Activated CD4-positive, alpha-beta T cell treated with anti-CD3 and anti-CD28 coated beads, Interleukin-2, amount 50 U/mL, for 24 hours (primary cell): ENCODE results near the gene KCNMA1.
"Not testable (repeated sequence)": the region's sequence is repeated elsewhere in the genome, so short reads cannot be mapped to it uniquely, and the experiment has no call there.

Experiments used
- DNase-seq, 2 donors: peaks; one replicate each; pipeline ENCODE4 v3.0.0-alpha.2; 2020; ENCODE audit warnings: low read depth in 1 of 2, low spot score in 1 of 2

The KCNMA1 gene

GRCh38 chr10:77421591-77421990 is 216.0 kb downstream of the KCNMA1 start:
- no peak for DNase-seq

GRCh38 chr10:77420947-77421523 is 216.6 kb downstream of the KCNMA1 start:
- DNase-seq: no peak

GRCh38 chr10:77419979-77420378 is 217.6 kb downstream of the KCNMA1 start:
- no peak for DNase-seq

GRCh38 chr10:77419056-77419455 is 218.6 kb downstream of the KCNMA1 start:
- DNase-seq: no peak

GRCh38 chr10:77417806-77418640 is 219.6 kb downstream of the KCNMA1 start:
- DNase-seq: no peak

- DNase-seq: no peak
Observed at GRCh38 chr10:77417359-77417758, 220.2 kb downstream of the KCNMA1 start.

- no peak for DNase-seq
Observed at GRCh38 chr10:77416311-77417135, 221.1 kb downstream of the KCNMA1 start.

- no peak for DNase-seq
Observed at GRCh38 chr10:77415313-77415960, 222.2 kb downstream of the KCNMA1 start.

- no peak for DNase-seq
Observed at GRCh38 chr10:77413231-77413630, 224.4 kb downstream of the KCNMA1 start.

- DNase-seq: not testable (repeated sequence)
Observed at GRCh38 chr10:77412573-77413133, 225.0 kb downstream of the KCNMA1 start.

GRCh38 chr10:77411805-77412204 is 225.8 kb downstream of the KCNMA1 start:
- no peak for DNase-seq

GRCh38 chr10:77410523-77410922 is 227.1 kb downstream of the KCNMA1 start:
- no peak for DNase-seq

GRCh38 chr10:77409697-77410471 is 227.7 kb downstream of the KCNMA1 start:
- DNase-seq: no peak

GRCh38 chr10:77408259-77408658 is 229.3 kb downstream of the KCNMA1 start:
- no peak for DNase-seq

- DNase-seq: no peak
Observed at GRCh38 chr10:77406764-77407430, 230.7 kb downstream of the KCNMA1 start.

GRCh38 chr10:77405771-77406241 is 231.8 kb downstream of the KCNMA1 start:
- no peak for DNase-seq

- no peak for DNase-seq
Observed at GRCh38 chr10:77404810-77405209, 232.8 kb downstream of the KCNMA1 start.

- no peak for DNase-seq
Observed at GRCh38 chr10:77403761-77404160, 233.8 kb downstream of the KCNMA1 start.

- no peak for DNase-seq
Observed at GRCh38 chr10:77401683-77402082, 235.9 kb downstream of the KCNMA1 start.

GRCh38 chr10:77400033-77400432 is 237.6 kb downstream of the KCNMA1 start:
- no peak for DNase-seq
